ENCODE measurements around the gene KLK15.
"Not testable (repeated sequence)": the region's sequence is repeated elsewhere in the genome, so short reads cannot be mapped to it uniquely, and the experiment has no call there.

KLK15 gene

GRCh38 chr19:50796634-50797428 is 36.5 kb downstream of the KLK15 start:
- no peak for DNase-seq (ENCODE audit: low read depth in 1 of 2, low spot score in 1 of 2)

- DNase-seq (ENCODE audit: low read depth in 1 of 2, low spot score in 1 of 2) = no peak
These were observed 37.2 kb downstream of the KLK15 start for GRCh38 chr19:50796128-50796633.

GRCh38 chr19:50795664-50796073 is 37.7 kb downstream of the KLK15 start:
- DNase-seq (ENCODE audit: low read depth in 1 of 2, low spot score in 1 of 2) = no peak

GRCh38 chr19:50794876-50795663 is 38.3 kb downstream of the KLK15 start:
- DNase-seq (ENCODE audit: low read depth in 1 of 2, low spot score in 1 of 2) = no peak

- no peak for DNase-seq (ENCODE audit: low read depth in 1 of 2, low spot score in 1 of 2)
These were observed 39.1 kb downstream of the KLK15 start for GRCh38 chr19:50794074-50794875.

- no peak for DNase-seq (ENCODE audit: low read depth in 1 of 2, low spot score in 1 of 2)
These were observed 39.8 kb downstream of the KLK15 start for GRCh38 chr19:50793558-50794065.

- DNase-seq (ENCODE audit: low read depth in 1 of 2, low spot score in 1 of 2) = no peak
These were observed 40.8 kb downstream of the KLK15 start for GRCh38 chr19:50792272-50793250.

- DNase-seq (ENCODE audit: low read depth in 1 of 2, low spot score in 1 of 2) = no peak
These were observed 41.6 kb downstream of the KLK15 start for GRCh38 chr19:50791594-50792271.

- no peak for DNase-seq (ENCODE audit: low read depth in 1 of 2, low spot score in 1 of 2)
These were observed 42.4 kb downstream of the KLK15 start for GRCh38 chr19:50790922-50791467.

- DNase-seq (ENCODE audit: low read depth in 1 of 2, low spot score in 1 of 2) = no peak
These were observed 43.0 kb downstream of the KLK15 start, which contains the start of gene ACP4 for GRCh38 chr19:50790396-50790795. Gene ACP4, plus strand, starts transcription at chr19:50790415. Its CDS starts 0 bp downstream, at chr19:50790415.

- no peak for DNase-seq (ENCODE audit: low read depth in 1 of 2, low spot score in 1 of 2)
These were observed 48.0 kb downstream of the KLK15 start for GRCh38 chr19:50785329-50785728.

- no peak for DNase-seq (ENCODE audit: low read depth in 1 of 2, low spot score in 1 of 2)
These were observed 48.7 kb downstream of the KLK15 start for GRCh38 chr19:50784710-50785109.

GRCh38 chr19:50783848-50784152 is 49.6 kb downstream of the KLK15 start:
- not testable (repeated sequence) for DNase-seq (ENCODE audit: low read depth in 1 of 2, low spot score in 1 of 2)

GRCh38 chr19:50780753-50781435 is 52.5 kb downstream of the KLK15 start:
- no peak for DNase-seq (ENCODE audit: low read depth in 1 of 2, low spot score in 1 of 2)

GRCh38 chr19:50779504-50780457 is 53.6 kb downstream of the KLK15 start:
- DNase-seq (ENCODE audit: low read depth in 1 of 2, low spot score in 1 of 2) = no peak

GRCh38 chr19:50778906-50779430 is 54.4 kb downstream of the KLK15 start:
- DNase-seq (ENCODE audit: low read depth in 1 of 2, low spot score in 1 of 2) = no peak

GRCh38 chr19:50777830-50778303 is 55.5 kb downstream of the KLK15 start:
- no peak for DNase-seq (ENCODE audit: low read depth in 1 of 2, low spot score in 1 of 2)
